H9 (cell line): ENCODE measurements around the gene BCL11B. TPM values are rescaled to one million over a fixed set of nuclear protein-coding genes. Genes with fewer than 3 reads are reported as not detected.

Experiments
- DNase-seq: peaks from one replicate; pipeline ENCODE4 v3.0.0-alpha.2; 2017
- H2AFZ ChIP-seq: one replicate; pipeline ENCODE4 v1.6.1; 2013; ENCODE audit warnings: mild to moderate bottlenecking, low read length, control low read depth, moderate library complexity
- H2AK5ac ChIP-seq: 2 replicates; pipeline ENCODE4 v1.6.1; 2013; ENCODE audit warnings: low read length, control low read depth, mixed read lengths; ENCODE audit not compliant: insufficient read length
- H2BK120ac ChIP-seq: one replicate; pipeline ENCODE4 v1.6.1; 2013; ENCODE audit warnings: low read depth, mild to moderate bottlenecking, low read length, control low read depth, inconsistent platforms; ENCODE audit not compliant: poor library complexity, severe bottlenecking
- H2BK12ac ChIP-seq: 2 replicates; pipeline ENCODE4 v1.6.1; 2013; ENCODE audit warnings: low read length, control low read depth, mixed read lengths, low read depth; ENCODE audit not compliant: insufficient read length
- H2BK15ac ChIP-seq: 2 replicates; pipeline ENCODE4 v1.6.1; 2013; ENCODE audit warnings: low read depth, low read length, control low read depth
- H2BK20ac ChIP-seq: one replicate; pipeline ENCODE4 v1.6.1; 2013; ENCODE audit warnings: low read depth, mild to moderate bottlenecking, low read length, control low read depth, inconsistent platforms; ENCODE audit not compliant: poor library complexity, severe bottlenecking
- H2BK5ac ChIP-seq: 2 replicates; pipeline ENCODE4 v1.6.1; 2013; ENCODE audit warnings: low read length, control low read depth, mixed read lengths; ENCODE audit not compliant: insufficient read length
- H3K14ac ChIP-seq: 2 replicates; pipeline ENCODE4 v1.6.1; 2013; ENCODE audit warnings: low read length, control low read depth; ENCODE audit not compliant: insufficient read depth
- H3K18ac ChIP-seq: 2 replicates; pipeline ENCODE4 v1.6.1; 2013; ENCODE audit warnings: low read depth, mild to moderate bottlenecking, mixed read lengths, low read length, control low read depth; ENCODE audit not compliant: insufficient read length
- H3K23ac ChIP-seq: 2 replicates; pipeline ENCODE4 v1.6.1; 2013; ENCODE audit warnings: low read length, control low read depth, mixed read lengths, low read depth; ENCODE audit not compliant: insufficient read length
- H3K23me2 ChIP-seq: 2 replicates; pipeline ENCODE4 v1.6.1; 2013; ENCODE audit warnings: low read depth, mild to moderate bottlenecking, mixed read lengths, low read length, control low read depth; ENCODE audit not compliant: insufficient read length, poor library complexity, severe bottlenecking
- H3K27ac ChIP-seq: 2 replicates; pipeline ENCODE4 v1.5.1; 2013; ENCODE audit warnings: low read length, control low read depth, mixed read lengths, low read depth; ENCODE audit not compliant: insufficient read length
- H3K27me3 ChIP-seq: 2 replicates; pipeline ENCODE4 v1.6.1; 2013; ENCODE audit warnings: low read length, control low read depth, inconsistent platforms; ENCODE audit not compliant: insufficient read depth
- H3K4ac ChIP-seq: 2 replicates; pipeline ENCODE4 v1.6.1; 2013; ENCODE audit warnings: low read depth, mild to moderate bottlenecking, control low read depth, inconsistent platforms, low read length, moderate library complexity
- H3K4me1 ChIP-seq: 2 replicates; pipeline ENCODE4 v1.6.1; 2013; ENCODE audit warnings: low read length, control low read depth, inconsistent platforms; ENCODE audit not compliant: insufficient read depth
- H3K4me2 ChIP-seq: 2 replicates; pipeline ENCODE4 v1.6.1; 2013; ENCODE audit warnings: low read length, control low read depth, mixed read lengths; ENCODE audit not compliant: insufficient read length, insufficient read depth
- H3K56ac ChIP-seq: 2 replicates; pipeline ENCODE4 v1.6.1; 2013; ENCODE audit warnings: low read depth, mild to moderate bottlenecking, mixed read lengths, low read length, control low read depth; ENCODE audit not compliant: insufficient read length
- H3K79me1 ChIP-seq: 2 replicates; pipeline ENCODE4 v1.6.1; 2013; ENCODE audit warnings: low read depth, mild to moderate bottlenecking, moderate library complexity, low read length, control low read depth, inconsistent platforms; ENCODE audit not compliant: insufficient read depth, poor library complexity, severe bottlenecking
- H3K79me2 ChIP-seq: 2 replicates; pipeline ENCODE4 v1.6.1; 2013; ENCODE audit warnings: low read length, control low read depth, inconsistent platforms; ENCODE audit not compliant: insufficient read depth
- H3K9ac ChIP-seq: 2 replicates; pipeline ENCODE4 v1.6.1; 2013; ENCODE audit warnings: low read length, control low read depth, mixed read lengths; ENCODE audit not compliant: insufficient read length; ENCODE audit errors: extremely low read depth
- H3K9me3 ChIP-seq: one replicate; pipeline ENCODE4 v1.6.1; 2013; ENCODE audit warnings: low read depth, low read length, inconsistent platforms; ENCODE audit not compliant: control insufficient read depth
- H3T11ph ChIP-seq: one replicate; pipeline ENCODE4 v1.6.1; 2013; ENCODE audit warnings: mild to moderate bottlenecking, low read length, control low read depth, inconsistent platforms
- H4K20me1 ChIP-seq: one replicate; pipeline ENCODE4 v1.6.1; 2013; ENCODE audit not compliant: control insufficient read depth, insufficient read length, insufficient read depth
- H4K5ac ChIP-seq: 2 replicates; pipeline ENCODE4 v1.6.1; 2013; ENCODE audit warnings: low read depth, mild to moderate bottlenecking, mixed read lengths, low read length, control low read depth; ENCODE audit not compliant: insufficient read length
- H4K8ac ChIP-seq: replicated peaks from 2 replicates; pipeline ENCODE4 v1.6.1; 2013; ENCODE audit warnings: low read length, control low read depth, mixed read lengths, low read depth; ENCODE audit not compliant: insufficient read length
- H4K91ac ChIP-seq: 2 replicates; pipeline ENCODE4 v1.6.1; 2013; ENCODE audit warnings: low read depth, mild to moderate bottlenecking, moderate library complexity, mixed read lengths, low read length, control low read depth; ENCODE audit not compliant: insufficient read length
- H3K27ac Mint-ChIP-seq, 3 experiments: 2 replicates in 2 of 3; 3 replicates in 1 of 3; pipeline ENCODE4 v1.8.0; 2020 to 2021; ENCODE audit warnings: mixed read lengths in 3 of 3, mild to moderate bottlenecking in 1 of 3, moderate library complexity in 1 of 3
- H3K27me3 Mint-ChIP-seq: 2 replicates; pipeline ENCODE4 v1.8.0; 2021; ENCODE audit warnings: low read depth, mild to moderate bottlenecking, moderate library complexity, mixed read lengths
- H3K36me3 Mint-ChIP-seq, 3 experiments: 2 replicates in 2 of 3; 3 replicates in 1 of 3; pipeline ENCODE4 v1.8.0; 2020 to 2021; ENCODE audit warnings: low read depth in 3 of 3, mixed read lengths in 3 of 3; ENCODE audit not compliant: insufficient read depth in 1 of 3
- H3K4me1 Mint-ChIP-seq, 2 experiments: 2 replicates each; pipeline ENCODE4 v1.8.0; 2020; ENCODE audit warnings: mixed read lengths in 2 of 2
- H3K4me3 Mint-ChIP-seq, 2 experiments: 2 replicates in 1 of 2; 3 replicates in 1 of 2; pipeline ENCODE4 v1.8.0; 2020 to 2021; ENCODE audit warnings: mild to moderate bottlenecking in 2 of 2, mixed read lengths in 2 of 2, moderate library complexity in 1 of 2
- H3K9me3 Mint-ChIP-seq, 2 experiments: 2 replicates in 1 of 2; 3 replicates in 1 of 2; pipeline ENCODE4 v1.8.0; 2020; ENCODE audit warnings: mild to moderate bottlenecking in 2 of 2, mixed read lengths in 2 of 2, moderate library complexity in 1 of 2
- WGBS: extraction: QIAGEN DNeasy Blood & Tissue Kit; methylation state at CpG from one replicate; pipeline ENCODE4 v1.1.7; 2013; ENCODE audit warnings: missing lambda C conversion rate, low lambda C conversion rate, mixed read lengths; ENCODE audit not compliant: insufficient read length; ENCODE audit errors: extremely low coverage; 5-methylcytosine and 5-hydroxymethylcytosine counted together
- total RNA-seq: library from RNA; stranded (reverse); gene quantifications from 2 replicates; pipeline ENCODE4 v1.2.1, GENCODE V29; 2021
- TF ChIP-seq, protein P1 (sequence below): fragments of 200-600 bp; sonication (generic); conservative IDR thresholded peaks from 3 replicates; pipeline ENCODE4 v1.8.0; 2021; ENCODE audit warnings: antibody characterized with exemption, mild to moderate bottlenecking

Gene BCL11B
- total RNA-seq, 1 experiment from 2014 or later: 4.9 TPM

DNA sequence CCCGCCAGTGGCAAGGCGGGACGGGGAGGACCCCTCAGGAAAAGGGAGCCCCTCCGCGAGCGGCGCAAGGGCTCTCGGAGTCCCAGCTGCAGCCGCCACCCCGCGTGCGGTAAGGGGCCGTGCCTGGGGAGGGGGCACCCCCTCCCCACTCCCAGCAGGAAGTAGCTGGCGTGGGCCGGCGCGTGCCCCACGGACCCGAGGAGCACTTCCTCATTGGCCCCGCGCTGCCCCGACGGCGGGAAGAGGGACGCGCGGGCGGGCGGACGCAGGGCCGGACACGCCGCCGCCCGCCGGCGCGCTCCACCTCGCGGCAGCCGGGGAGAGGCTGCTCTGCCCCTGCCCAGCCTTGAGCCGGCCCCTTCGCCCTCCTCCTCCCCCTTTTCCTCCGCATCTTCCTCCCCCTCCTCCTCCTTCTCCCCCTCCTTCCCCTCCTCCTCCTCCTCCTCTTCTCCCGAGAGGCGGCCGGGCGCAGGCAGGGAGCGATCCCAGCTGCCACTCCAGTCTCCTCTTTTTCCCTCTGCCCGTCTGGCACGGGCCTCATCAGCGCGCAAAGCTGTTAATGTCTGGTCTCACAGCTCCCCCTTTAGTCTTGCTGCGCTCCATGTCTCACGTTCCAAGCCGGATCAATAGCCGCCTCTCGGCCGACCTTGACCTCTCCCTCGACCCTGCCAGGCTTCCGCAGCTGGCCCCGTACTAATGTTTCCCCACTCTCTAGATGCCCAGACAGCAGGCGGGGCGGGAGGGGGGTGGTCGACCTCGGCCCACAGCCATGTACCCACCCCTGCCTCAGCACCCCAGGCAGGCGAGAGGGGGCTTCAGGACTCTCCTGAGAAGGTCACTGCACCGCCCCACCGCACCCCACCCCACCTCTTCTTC, 2.6 kb upstream of the BCL11B start:
- Histone ChIP-seq H3K4ac (no peak overlapping the region), H3K9ac (no peak overlapping the region), H3K23me2 (peaks cover 25% of the 10 kb centered on the region), H3K27me3 (no peaks in the 10 kb centered on the region; the same call in 1 of the 2 replicates), H3K79me2 (no peaks in the 10 kb centered on the region), H4K5ac (no peak overlapping the region), H3K4me1 (0 out of 2 replicates have a peak, but pooled peaks cover 8% of the 10 kb centered on the region), H3K9me3 (no peaks in the 10 kb centered on the region), H4K8ac (no peak overlapping the region), H3T11ph (no peak overlapping the region), H3K18ac (no peak overlapping the region), H2BK5ac (no peak overlapping the region), H3K4me2 (peak overlapping the region; percentile 98), H2BK120ac (no peak overlapping the region), H2BK20ac (no peak overlapping the region), H3K27ac (no peak overlapping the region), H4K91ac (no peak overlapping the region), H2BK15ac (no peak overlapping the region), H4K20me1 (no peaks in the 10 kb centered on the region), H3K23ac (no peak overlapping the region), H2BK12ac (no peak overlapping the region), H2AK5ac (no peak overlapping the region), H2AFZ (no peak overlapping the region), H3K79me1 (no peaks in the 10 kb centered on the region), H3K56ac (no peak overlapping the region), H3K14ac (peak overlapping the region; percentile 11; the same call in 1 of the 2 replicates)
- H3K36me3 Mint-ChIP-seq: no peaks in the 10 kb centered on the region
- H3K27me3 Mint-ChIP-seq: peaks cover 33% of the 10 kb centered on the region
- peak overlapping the region in 1 of 3 experiments; percentile 52; a peak in 1 of 7 replicates for H3K27ac Mint-ChIP-seq
- TF ChIP-seq, protein P1, sequence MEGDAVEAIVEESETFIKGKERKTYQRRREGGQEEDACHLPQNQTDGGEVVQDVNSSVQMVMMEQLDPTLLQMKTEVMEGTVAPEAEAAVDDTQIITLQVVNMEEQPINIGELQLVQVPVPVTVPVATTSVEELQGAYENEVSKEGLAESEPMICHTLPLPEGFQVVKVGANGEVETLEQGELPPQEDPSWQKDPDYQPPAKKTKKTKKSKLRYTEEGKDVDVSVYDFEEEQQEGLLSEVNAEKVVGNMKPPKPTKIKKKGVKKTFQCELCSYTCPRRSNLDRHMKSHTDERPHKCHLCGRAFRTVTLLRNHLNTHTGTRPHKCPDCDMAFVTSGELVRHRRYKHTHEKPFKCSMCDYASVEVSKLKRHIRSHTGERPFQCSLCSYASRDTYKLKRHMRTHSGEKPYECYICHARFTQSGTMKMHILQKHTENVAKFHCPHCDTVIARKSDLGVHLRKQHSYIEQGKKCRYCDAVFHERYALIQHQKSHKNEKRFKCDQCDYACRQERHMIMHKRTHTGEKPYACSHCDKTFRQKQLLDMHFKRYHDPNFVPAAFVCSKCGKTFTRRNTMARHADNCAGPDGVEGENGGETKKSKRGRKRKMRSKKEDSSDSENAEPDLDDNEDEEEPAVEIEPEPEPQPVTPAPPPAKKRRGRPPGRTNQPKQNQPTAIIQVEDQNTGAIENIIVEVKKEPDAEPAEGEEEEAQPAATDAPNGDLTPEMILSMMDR: peak; percentile 66
- peaks cover 0 to 4% of the 10 kb centered on the region in 2 experiments; a peak in 1 of 5 replicates for H3K9me3 Mint-ChIP-seq
- no CpG with 5 or more reads among the region's 69 CpGs for WGBS
- peaks cover 23 to 56% of the 10 kb centered on the region in 2 experiments for H3K4me1 Mint-ChIP-seq
- DNase-seq: peak; percentile 97
- peak overlapping the region; percentile 80 to 84 for H3K4me3 Mint-ChIP-seq
